Thyroid gland (tissue), 4 donors: Measurements from ENCODE around the gene ELMO1.

Source experiments
- CTCF ChIP-seq, 6 experiments: fragments of 200-600 bp in 3 of 6; fragments of 450-650 bp in 3 of 6; sonication (generic) in 3 of 6; IDR thresholded peaks; one replicate each; pipeline ENCODE4 v1.5.1; 2016 to 2019; ENCODE audit warnings: antibody characterized with exemption in 6 of 6, mild to moderate bottlenecking in 2 of 6, inconsistent platforms in 1 of 6, moderate library complexity in 1 of 6
- POLR2A ChIP-seq, 2 donors: fragments of 450-650 bp; IDR thresholded peaks; one replicate each; pipeline ENCODE4 v1.6.1; 2017; ENCODE audit warnings: antibody characterized with exemption in 2 of 2, mild to moderate bottlenecking in 2 of 2, moderate library complexity in 1 of 2

DNA sequence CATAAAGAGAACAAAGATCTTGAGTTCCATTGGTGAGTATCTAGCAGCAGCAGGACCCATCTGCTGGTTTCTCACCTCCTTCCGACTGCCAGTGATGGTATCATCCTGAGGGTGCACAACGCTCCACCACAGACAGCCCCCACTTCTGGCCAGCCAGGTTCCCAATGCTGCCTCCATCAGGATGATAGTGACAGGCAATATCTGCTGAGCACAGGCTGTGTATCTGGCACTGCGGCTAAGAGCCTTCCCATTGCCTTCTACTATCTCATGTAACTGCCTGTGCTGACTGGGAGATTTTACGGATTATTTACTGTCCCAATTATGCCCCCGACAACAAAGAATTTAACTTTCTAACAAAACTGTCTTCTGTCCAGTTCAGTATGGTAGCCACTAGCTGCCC, 372.0 kb downstream of the ELMO1 start:
- TF ChIP-seq CTCF (IDR thresholded peaks at IDR 0.05) (no peak), POLR2A (IDR thresholded peaks at IDR 0.05) (no peak)
